Measurements from ENCODE around the gene FRMPD4. TPM values are rescaled to one million over a fixed set of nuclear protein-coding genes. Genes with fewer than 3 reads are reported as not detected.

The FRMPD4 gene
- total RNA-seq, 2 donors from 2014 or later, result not detected

DNA sequence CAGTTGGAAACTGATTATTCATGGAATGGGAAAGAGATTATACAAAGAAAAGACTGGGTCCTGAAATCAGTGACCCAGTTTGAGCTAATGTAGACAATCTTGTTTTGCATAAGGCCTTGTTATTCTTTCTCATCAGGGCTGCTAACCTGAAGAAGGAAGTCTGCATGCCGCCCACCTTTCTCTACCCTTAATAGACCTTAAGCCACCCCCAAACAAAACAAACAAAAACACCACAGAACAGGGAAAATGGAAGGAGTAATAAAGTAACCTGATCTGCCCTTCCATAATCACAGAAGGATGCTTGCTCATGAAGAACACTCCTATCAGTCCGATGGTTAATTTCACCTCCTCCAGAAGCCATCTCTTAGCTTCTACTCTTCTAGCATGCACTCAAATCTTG, 288.1 kb downstream of the FRMPD4 start:
- DNase-seq (ENCODE audit: low spot score in 2 of 2) (no peak), ATAC-seq (no peak)
- Mint-ChIP-seq H3K36me3 (no peaks in the 10 kb centered on the region), H3K27ac (no peak overlapping the region), H3K9me3 (no peaks in the 10 kb centered on the region)

DNA sequence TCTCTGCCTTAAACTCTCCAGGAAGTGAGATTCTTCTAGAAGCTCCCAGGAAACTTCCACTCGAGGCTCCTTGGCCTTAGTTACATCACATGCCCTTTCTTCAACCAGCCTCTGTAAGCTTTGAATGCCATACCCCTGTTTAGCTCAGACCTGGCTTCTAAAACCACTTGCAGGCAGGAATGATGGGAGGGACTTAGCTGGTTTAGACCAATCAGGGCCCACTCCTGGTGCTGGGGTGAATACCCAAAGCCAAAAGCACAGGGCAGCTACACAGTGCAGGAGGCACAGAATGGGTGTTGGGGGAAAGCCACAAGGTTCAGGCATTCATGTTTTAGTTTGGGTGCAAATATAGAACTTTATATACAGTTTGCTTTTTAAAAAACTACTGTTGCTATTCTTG, 296.2 kb downstream of the FRMPD4 start:
- H3K27ac Mint-ChIP-seq, result no peak overlapping the region

DNA sequence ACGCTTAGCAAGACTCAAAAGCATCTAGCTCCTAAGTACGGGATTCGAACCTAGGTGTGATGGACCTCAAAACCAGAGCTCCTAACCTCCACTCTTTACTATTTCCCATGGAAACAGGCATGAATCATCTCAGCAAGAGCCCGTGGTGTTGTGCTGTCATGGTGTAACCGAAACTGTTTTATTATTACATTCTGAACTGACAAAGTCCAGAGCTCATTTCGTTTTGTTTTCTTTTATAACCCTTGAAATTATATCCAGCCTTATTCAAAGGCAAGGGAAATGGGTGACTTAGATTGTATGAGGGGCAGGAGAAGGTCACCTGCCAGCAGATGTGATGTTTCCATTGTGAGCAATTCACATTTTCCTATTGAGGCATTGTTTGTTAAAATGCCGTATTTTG, 301.1 kb downstream of the FRMPD4 start:
- DNase-seq (ENCODE audit: low spot score in 2 of 2) (no peak), ATAC-seq (no peak)
- Mint-ChIP-seq H3K9me3 (no peaks in the 10 kb centered on the region), H3K36me3 (no peaks in the 10 kb centered on the region), H3K27ac (no peak overlapping the region)

More for the DNA sequence above, 296.2 kb downstream of the FRMPD4 start:
- DNase-seq (ENCODE audit: low spot score in 2 of 2) (no peak), ATAC-seq (no peak)
- Mint-ChIP-seq H3K9me3 (no peaks in the 10 kb centered on the region), H3K36me3 (no peaks in the 10 kb centered on the region)

DNA sequence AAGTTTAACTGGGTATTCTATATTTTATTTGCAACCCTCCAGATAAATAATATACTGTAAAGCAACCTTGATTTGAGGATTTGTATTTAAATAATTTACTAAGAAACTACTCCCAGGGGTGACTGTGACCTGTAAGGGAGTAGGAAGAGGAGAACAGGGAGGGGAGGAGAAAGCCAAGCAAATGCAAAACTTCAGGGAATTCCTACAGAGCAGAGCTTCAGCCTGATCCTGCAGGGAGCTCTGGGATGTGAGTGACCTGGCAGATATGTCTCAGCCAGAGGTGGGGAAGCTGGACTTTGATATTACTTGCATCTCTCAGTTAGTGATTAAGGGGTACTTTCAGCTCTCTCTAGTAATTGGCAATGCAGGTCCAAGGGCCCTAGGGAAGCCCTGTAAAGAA, 302.0 kb downstream of the FRMPD4 start:
- DNase-seq (ENCODE audit: low spot score in 2 of 2), result no peak
- Mint-ChIP-seq H3K36me3 (no peaks in the 10 kb centered on the region), H3K27ac (no peak overlapping the region), H3K9me3 (no peaks in the 10 kb centered on the region)
- no peak for ATAC-seq

DNA sequence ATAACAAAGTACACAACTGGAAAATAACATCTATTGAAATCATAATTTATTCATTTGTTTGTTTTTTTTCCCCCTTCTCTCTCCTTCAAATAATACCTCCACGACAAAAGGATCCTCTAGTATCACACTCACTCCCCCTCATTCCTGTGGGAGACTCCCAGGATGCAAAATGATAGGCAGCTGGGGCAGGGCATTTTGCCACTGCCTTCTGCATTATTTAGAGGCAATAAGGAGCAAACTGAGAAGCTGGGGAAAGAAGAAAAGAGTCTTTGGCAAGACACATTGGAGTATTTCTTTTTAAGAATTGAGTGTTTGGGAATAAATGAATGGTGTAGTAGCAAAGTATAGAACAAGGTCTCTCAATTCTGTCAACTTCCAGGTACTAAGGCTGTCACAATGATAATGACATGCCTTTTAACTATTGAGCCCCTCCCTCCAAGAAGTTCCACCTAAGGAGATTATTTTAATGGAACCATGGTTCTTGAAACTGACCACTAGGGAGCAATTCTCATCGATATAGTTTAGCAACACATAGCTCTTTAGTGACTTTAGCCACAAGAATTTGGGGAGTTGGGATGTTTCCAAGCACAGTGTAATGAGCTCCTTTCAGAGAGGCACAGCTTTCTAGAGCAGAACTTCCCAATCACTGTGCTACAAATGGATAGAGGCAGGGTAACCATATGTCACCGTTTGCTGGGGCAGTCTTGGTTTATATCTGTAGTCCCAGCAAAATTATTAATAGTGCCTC, 303.3 kb downstream of the FRMPD4 start:
- DNase-seq (ENCODE audit: low spot score in 2 of 2), result no peak
- no peak for ATAC-seq
- Mint-ChIP-seq H3K36me3 (no peaks in the 10 kb centered on the region), H3K9me3 (no peaks in the 10 kb centered on the region), H3K27ac (no peak overlapping the region)

DNA sequence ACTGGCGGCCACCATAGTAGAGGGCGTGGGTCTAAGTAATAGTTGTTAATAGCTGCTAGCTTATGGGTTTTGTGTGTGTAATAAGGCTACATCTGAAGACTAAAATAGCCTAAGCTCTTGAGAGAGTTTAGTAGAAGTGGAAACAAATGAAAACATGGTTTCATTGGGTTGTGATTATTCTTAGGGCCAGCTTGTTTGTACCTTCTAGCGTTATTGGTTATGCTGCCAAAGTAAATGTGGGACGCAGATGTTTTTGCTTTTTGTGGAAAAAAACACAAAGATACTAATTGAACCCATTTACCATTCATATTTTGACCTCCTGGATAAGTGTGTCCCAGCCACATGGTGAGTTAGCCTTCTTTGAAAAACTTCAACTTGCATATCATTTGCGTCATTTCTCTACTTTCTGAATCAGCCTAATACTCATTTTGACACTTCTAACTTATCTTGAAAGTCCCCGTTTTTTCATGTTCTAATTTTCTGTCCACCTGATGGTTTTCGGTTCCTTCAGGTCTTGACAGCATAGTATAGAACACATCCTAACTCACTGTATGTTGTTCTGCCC, 305.3 kb downstream of the FRMPD4 start:
- no peak overlapping the region for H3K27ac Mint-ChIP-seq
- no peaks in the 10 kb centered on the region for H3K36me3 Mint-ChIP-seq
- no peak for DNase-seq (ENCODE audit: low spot score in 2 of 2)
- ATAC-seq, result peak in 1 of 2 donors; percentile 46
- no peaks in the 10 kb centered on the region for H3K9me3 Mint-ChIP-seq

DNA sequence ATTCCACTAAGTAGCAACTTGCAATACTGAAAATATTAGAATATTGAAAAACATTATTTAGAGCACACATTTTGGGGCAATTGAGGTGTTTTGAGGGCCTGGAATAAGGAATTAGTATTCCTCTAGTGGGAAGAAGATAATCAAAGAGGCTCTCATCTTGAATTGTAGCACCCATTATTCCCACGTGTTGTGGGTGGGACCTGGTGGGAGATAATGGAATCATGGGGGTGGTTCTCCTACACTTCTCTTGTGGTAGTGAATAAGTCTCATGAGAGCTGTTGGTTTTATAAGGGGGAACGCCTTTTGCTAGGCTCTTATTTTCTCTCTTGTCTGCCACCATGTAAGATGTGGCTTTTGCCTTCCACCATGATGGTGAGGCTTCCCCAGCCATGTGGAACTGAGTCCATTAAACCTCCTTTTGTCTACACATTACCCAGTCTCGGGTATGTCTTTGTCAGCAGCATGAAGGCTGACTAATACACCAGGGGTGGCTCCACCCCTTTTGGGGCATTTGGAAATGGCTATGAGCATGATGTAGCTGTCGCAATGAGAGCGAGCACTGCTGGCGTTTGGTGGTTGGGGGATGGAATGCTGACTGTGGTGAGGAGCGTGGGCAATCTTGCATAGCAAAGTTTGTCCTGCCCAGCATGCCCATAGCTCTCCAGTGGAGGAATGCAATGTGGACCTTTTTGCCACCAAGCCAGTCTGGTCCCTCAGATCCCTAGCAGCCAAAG, 308.2 kb downstream of the FRMPD4 start:
- DNase-seq (ENCODE audit: low spot score in 2 of 2) (no peak), ATAC-seq (no peak)
- no peak overlapping the region for H3K27ac Mint-ChIP-seq
- no peaks in the 10 kb centered on the region for H3K36me3 Mint-ChIP-seq
- H3K9me3 Mint-ChIP-seq, result no peaks in the 10 kb centered on the region

DNA sequence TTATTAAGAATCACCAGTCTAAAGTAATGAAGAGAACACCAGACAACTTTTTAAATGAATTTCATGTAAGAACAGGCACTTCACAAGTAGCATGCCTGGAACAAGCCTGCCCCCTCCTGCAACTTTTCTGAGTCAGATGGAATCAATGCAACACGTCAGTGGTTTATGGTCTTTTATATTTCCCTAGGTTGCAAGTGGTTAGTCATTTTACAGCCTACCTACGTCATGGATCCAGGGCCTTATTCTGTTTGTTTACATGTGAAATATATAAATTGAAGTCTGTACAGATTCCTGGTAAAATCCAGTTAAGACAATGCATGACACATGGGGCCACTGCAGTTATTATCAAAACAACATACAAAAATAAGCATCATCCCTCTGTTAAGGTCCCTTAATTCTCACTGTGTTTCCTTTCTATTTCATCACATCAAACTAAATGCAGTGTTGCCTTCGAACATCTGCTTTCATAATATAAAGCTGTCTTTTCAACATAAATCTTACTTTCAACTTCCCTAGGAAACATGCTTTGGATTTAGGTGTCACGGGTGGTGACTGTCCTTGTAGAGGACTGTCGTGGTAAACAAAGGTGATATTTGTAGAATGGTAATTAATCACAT, 309.3 kb downstream of the FRMPD4 start:
- no peak overlapping the region for H3K27ac Mint-ChIP-seq
- no peaks in the 10 kb centered on the region for H3K9me3 Mint-ChIP-seq
- ATAC-seq, result no peak
- no peak for DNase-seq (ENCODE audit: low spot score in 2 of 2)
- H3K36me3 Mint-ChIP-seq, result no peaks in the 10 kb centered on the region

DNA sequence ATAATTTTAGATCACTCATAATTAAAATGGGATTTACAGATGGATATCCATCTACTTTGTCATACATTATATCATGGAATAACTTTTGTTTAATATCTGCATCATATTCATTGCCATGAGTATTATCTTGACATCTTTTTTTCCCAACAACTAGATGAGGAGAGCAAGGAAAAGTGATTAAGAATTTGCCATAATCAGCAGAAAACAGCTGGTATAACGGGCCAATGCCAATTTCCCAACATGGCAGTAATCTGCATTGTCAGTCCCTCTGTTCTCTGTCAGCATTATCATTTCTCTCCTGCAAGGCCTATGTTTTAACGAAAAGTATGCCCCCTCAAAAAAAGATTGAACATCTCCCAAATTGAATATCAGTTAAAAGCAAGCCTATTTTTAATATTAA, 314.0 kb downstream of the FRMPD4 start:
- Mint-ChIP-seq H3K9me3 (no peaks in the 10 kb centered on the region), H3K27ac (no peak overlapping the region), H3K36me3 (no peaks in the 10 kb centered on the region)
- no peak for ATAC-seq
- DNase-seq (ENCODE audit: low spot score in 2 of 2), result no peak

DNA sequence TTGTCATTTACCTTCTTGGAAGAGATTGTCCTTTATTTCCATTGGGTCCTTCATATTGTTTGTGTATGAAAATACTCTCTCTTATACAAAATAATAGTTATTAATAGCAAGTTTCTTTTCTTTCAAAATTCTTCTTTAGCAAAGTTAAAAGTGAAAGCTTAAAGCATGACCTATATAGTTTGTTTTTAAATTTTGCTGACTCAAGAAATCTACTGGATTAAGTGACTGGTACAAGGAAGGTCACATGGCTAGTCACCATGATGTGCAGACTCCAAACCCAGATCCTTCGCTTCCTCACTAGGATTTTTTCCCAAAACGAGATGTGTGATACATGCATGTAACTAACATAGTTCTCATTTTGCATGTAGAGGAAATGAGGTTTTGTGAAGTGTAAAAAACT, 322.7 kb downstream of the FRMPD4 start:
- H3K9me3 Mint-ChIP-seq, result no peaks in the 10 kb centered on the region
- no peak for DNase-seq (ENCODE audit: low spot score in 2 of 2)
- no peak overlapping the region for H3K27ac Mint-ChIP-seq
- no peak for ATAC-seq
- no peaks in the 10 kb centered on the region for H3K36me3 Mint-ChIP-seq

DNA sequence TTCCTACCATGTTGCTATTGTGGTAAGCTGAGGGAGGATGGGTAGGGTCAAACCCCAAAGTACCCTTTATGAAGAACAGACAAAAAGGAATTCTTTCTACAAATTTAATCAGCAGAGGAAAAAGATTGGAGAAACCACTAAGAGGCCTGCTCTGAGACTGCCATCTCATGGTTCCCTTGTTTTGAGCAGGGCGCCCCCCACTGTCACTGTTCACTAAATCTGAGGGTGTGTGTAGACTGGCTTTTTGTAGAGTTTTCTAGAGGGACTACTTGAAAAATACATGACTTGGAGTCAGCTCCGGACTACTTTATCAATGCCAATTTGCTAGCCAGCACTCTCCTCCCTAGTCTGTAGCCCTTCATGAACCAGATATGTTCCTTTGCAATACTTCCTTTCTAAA, 324.8 kb downstream of the FRMPD4 start:
- no peak overlapping the region for H3K27ac Mint-ChIP-seq
- ATAC-seq, result no peak
- no peaks in the 10 kb centered on the region for H3K36me3 Mint-ChIP-seq
- H3K9me3 Mint-ChIP-seq, result no peaks in the 10 kb centered on the region
- DNase-seq (ENCODE audit: low spot score in 2 of 2), result no peak

DNA sequence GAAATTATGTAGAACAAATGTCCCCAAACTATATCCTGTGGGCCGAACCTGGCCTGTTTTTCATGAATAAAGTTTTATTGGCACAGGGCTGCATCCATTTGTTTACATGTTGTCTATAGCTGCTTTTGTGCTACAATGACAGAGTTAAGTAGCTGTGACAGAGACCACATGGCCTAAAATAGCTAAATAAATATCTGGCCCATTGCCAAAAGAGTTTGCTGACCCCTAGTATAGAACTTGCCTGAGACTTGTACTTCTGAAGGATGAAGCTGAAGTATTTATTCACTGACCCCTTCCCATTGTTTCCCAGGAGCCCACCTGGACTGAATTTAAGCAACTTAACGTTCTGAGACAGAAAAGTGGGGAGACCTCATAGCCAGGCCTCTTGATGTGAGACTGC, 325.6 kb downstream of the FRMPD4 start:
- ATAC-seq (no peak), DNase-seq (ENCODE audit: low spot score in 2 of 2) (no peak)
- H3K9me3 Mint-ChIP-seq, result no peaks in the 10 kb centered on the region
- no peak overlapping the region for H3K27ac Mint-ChIP-seq
- H3K36me3 Mint-ChIP-seq, result no peaks in the 10 kb centered on the region

DNA sequence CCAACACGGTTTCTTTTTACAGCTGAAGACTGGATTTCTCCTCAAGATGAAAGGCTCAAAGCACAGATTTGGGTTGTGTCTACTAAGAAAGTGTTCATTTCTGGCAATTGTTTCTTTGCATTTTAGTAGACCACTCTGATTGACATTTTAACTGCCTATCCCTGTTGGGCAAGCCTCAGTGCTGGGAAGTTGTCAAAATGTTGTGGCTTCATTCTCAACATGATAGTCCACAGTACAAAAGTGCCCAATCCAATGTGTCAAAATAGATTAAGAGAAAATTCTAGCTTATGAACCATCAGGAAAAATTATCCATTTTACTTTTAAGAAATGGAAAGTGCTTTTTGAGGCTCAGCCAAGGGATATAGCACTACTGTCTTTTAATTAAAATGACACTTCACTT, 329.0 kb downstream of the FRMPD4 start:
- Mint-ChIP-seq H3K36me3 (no peaks in the 10 kb centered on the region), H3K27ac (no peak overlapping the region), H3K9me3 (no peaks in the 10 kb centered on the region)
- no peak for DNase-seq (ENCODE audit: low spot score in 2 of 2)
- no peak for ATAC-seq

DNA sequence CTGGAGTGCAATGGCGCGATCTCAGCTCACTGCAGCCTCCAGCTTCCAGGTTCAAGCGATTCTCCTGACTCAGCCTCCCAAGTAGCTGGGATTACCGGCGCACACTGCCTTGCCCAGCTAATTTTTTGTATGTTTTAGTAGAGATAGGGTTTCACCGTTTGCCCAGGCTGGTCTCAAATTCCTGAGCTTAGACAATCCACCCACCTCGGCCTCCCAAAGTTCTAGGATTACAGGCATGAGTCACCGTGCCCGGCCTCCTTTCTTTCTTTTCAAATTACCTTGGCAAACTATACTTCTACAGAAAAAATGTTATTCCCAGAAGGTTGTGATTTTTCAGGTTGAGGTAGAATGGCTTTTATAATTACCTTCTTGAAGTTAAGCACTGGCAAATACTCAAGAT, 331.0 kb downstream of the FRMPD4 start:
- H3K27ac Mint-ChIP-seq, result no peak overlapping the region
- no peak for DNase-seq (ENCODE audit: low spot score in 2 of 2)
- ATAC-seq, result no peak
- H3K9me3 Mint-ChIP-seq, result peaks cover 0 to 3% of the 10 kb centered on the region in 2 donors
- no peaks in the 10 kb centered on the region for H3K36me3 Mint-ChIP-seq

DNA sequence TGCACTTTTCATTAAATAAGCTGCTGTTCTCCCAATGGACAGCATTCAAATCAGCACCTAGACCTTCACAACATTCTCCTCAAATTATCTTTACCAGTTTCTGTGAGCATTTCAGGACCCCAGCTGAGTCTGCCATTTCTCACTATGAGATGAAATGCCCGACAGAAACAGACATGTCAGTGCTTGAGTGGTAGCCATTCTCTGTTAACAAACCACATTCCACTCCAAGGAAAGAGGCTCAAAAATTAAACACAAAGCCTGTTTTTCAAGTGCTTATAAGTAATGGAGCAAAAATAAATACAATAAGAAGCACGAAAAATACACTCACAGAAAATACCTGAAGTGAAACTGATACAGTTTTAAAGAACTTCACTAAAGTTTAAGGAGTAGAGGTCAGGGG, 332.8 kb downstream of the FRMPD4 start:
- H3K9me3 Mint-ChIP-seq, result peaks cover 0 to 6% of the 10 kb centered on the region in 2 donors
- DNase-seq (ENCODE audit: low spot score in 2 of 2) (no peak), ATAC-seq (no peak)
- no peak overlapping the region for H3K27ac Mint-ChIP-seq
- no peaks in the 10 kb centered on the region for H3K36me3 Mint-ChIP-seq

DNA sequence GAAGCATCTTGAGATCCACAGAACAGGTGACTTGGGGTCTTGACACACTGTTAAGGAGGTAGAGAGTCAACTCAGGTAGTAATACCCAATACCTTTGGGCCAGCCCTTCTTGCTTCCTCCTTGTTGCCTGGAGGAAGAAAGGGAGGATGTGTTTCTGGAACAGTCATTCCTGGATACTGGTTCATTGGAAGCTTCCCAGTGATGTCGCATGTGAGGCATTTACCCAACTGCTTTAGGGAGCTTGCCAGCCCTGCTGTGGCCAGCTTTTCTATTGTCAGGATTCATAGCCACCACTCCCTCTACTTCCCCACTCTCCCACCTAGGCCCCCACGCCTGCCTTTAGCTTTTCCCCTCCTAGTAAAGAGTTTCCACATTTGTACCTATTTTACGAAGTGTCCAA, 342.7 kb downstream of the FRMPD4 start:
- ATAC-seq (no peak), DNase-seq (ENCODE audit: low spot score in 2 of 2) (no peak)
- Mint-ChIP-seq H3K36me3 (no peaks in the 10 kb centered on the region), H3K27ac (no peak overlapping the region), H3K9me3 (no peaks in the 10 kb centered on the region)

DNA sequence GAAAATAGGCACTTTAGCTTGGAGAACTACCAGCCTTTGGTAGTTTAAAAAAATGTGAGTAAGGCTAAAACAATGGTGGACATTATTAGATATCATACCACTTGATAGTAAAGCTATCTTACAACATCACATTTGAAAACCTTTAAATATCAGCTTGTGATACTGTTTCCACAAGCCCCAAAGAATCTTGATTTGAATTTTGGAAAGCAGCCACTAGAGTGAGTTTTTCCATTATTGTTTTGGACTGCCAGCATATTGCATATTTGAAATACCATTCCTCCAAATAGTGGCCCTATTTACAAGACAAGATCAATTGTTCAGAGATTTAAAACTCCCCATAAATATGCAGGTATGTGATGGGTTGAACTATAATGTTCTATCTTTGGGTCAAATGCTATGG, 349.9 kb downstream of the FRMPD4 start:
- no peak overlapping the region for H3K27ac Mint-ChIP-seq
- H3K9me3 Mint-ChIP-seq, result no peaks in the 10 kb centered on the region
- H3K36me3 Mint-ChIP-seq, result no peaks in the 10 kb centered on the region
- no peak for ATAC-seq
- no peak for DNase-seq (ENCODE audit: low spot score in 2 of 2)
